Glutamatergic neuron (in vitro differentiated cells): ENCODE results near the gene PTPRC. TPM values are rescaled to one million over a fixed set of nuclear protein-coding genes. Genes with fewer than 3 reads are reported as not detected.

ENCODE experiments used
- DNase-seq: peaks from one replicate; pipeline ENCODE4 v3.0.0; 2022
- H3K27ac Mint-ChIP-seq: one replicate; pipeline ENCODE4 v1.8.0; 2020; ENCODE audit warnings: mild to moderate bottlenecking, mixed read lengths, inconsistent platforms; ENCODE audit not compliant: unreplicated experiment
- H3K27me3 Mint-ChIP-seq: one replicate; pipeline ENCODE4 v1.8.0; 2020; ENCODE audit warnings: mild to moderate bottlenecking, moderate library complexity, mixed read lengths, inconsistent platforms; ENCODE audit not compliant: unreplicated experiment
- H3K36me3 Mint-ChIP-seq: one replicate; pipeline ENCODE4 v1.8.0; 2020; ENCODE audit warnings: mild to moderate bottlenecking, mixed read lengths, inconsistent platforms; ENCODE audit not compliant: unreplicated experiment
- H3K4me1 Mint-ChIP-seq: one replicate; pipeline ENCODE4 v1.8.0; 2020; ENCODE audit warnings: mild to moderate bottlenecking, low read depth, mixed read lengths, inconsistent platforms; ENCODE audit not compliant: unreplicated experiment
- H3K4me3 Mint-ChIP-seq: one replicate; pipeline ENCODE4 v1.8.0; 2020; ENCODE audit warnings: mild to moderate bottlenecking, mixed read lengths, inconsistent platforms; ENCODE audit not compliant: unreplicated experiment
- H3K9me3 Mint-ChIP-seq: one replicate; pipeline ENCODE4 v1.8.0; 2020; ENCODE audit warnings: mild to moderate bottlenecking, moderate library complexity, mixed read lengths, inconsistent platforms; ENCODE audit not compliant: unreplicated experiment
- CTCF ChIP-seq: fragments of 200-600 bp; sonication (generic); IDR thresholded peaks from one replicate; pipeline ENCODE4 v1.5.0; 2021; ENCODE audit not compliant: partially characterized antibody, unreplicated experiment
- total RNA-seq: library from RNA; stranded (reverse); fragmentation: NEBNext Ultra II Directional; extraction: Animal tissue kit (Norgen Biotek cat#: 25700); gene quantifications from one replicate; pipeline ENCODE4 v1.2.1, GENCODE V29; 2021; ENCODE audit not compliant: unreplicated experiment

Gene PTPRC
- total RNA-seq, 1 donor from 2014 or later, result not detected

DNA sequence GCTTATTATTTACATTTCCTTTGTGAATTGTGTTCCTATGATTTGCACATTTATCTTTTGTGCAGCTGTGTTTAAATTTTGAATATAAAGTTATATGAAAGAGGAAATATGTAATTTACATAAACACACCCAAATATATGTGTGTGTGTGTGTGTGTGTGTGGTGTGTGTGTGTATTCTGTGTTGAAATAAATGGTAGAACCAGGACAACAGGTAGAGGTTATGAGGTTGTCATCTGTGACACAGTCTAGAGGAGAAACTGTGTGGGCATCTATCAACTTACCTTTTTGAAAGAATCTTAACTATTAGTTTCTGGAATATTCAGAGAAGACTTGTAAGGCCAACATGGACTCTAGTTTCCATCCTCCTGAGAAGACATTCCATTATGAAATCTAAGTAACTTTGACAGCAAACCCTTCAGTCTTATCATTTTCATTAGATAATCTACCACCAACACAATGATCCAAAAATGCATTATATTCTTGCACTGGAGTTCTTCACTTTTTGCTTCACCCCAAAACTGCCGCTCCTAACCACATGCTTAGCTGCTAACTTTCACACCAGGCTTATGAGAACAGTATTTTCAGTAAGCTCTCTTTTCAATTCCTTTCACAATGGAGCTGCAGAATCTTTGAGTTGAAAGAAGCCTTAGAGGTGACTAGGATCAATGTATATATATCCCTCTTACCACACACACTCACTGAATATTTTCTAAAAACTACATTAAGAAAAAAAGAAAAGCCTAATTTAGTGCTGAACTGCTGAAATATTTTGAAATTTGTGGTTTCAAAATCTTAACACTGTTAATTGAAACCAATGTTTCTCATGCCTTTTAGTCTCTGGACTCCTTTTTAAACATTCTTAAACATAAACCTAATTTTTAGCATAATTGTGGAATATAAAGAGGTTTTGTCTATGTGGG lies 21.8 kb downstream of the PTPRC start:
- Mint-ChIP-seq H3K4me1 (no peaks in the 10 kb centered on the region), H3K9me3 (no peaks in the 10 kb centered on the region), H3K27me3 (no peaks in the 10 kb centered on the region), H3K27ac (no peak overlapping the region), H3K36me3 (no peaks in the 10 kb centered on the region), H3K4me3 (no peak overlapping the region)
- no peak for TF ChIP-seq CTCF
- DNase-seq, result no peak

- H3K4me3 Mint-ChIP-seq, result no peak overlapping the region
- no peak overlapping the region for H3K27ac Mint-ChIP-seq
- H3K27me3 Mint-ChIP-seq, result no peaks in the 10 kb centered on the region
- no peak for DNase-seq
- no peaks in the 10 kb centered on the region for H3K9me3 Mint-ChIP-seq
- H3K36me3 Mint-ChIP-seq, result no peaks in the 10 kb centered on the region
- H3K4me1 Mint-ChIP-seq, result no peaks in the 10 kb centered on the region
- TF ChIP-seq CTCF, result no peak
Observed at GRCh38 chr1:198662821-198663220, 24.0 kb downstream of the PTPRC start.

DNA sequence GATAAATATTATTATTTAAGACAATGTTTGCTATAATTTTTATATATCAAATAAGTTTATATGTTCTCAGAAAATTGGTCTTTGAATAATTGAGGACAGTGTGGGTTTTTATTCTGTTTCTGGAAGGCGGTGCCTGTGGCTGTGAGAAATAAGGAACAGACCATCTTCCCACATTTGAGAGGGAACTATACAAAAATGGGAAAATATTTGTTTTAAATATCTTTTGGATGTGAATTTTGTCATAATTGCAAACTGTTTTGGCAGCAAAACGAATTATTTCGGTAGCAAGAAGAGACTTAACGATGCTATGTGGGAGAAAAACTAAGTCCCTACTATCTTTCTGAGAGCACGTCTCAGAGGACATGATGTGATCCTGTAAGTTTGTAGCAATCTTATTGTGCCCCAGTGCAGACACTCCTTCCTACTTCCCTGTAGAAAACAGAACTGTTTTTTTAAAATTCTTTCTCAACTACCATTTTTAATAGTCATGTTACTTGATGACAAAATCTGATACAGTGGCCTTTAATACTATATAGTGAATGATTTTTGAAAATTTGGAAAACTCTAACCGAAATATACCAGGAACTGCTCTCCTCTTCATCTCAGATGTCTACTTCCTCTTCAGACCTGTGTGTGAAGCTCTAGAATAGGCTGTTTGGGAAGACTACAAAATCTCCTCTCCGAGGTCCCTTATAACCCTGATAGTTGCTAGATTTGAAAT lies 25.4 kb downstream of the PTPRC start:
- no peaks in the 10 kb centered on the region for H3K4me1 Mint-ChIP-seq
- H3K36me3 Mint-ChIP-seq, result no peaks in the 10 kb centered on the region
- TF ChIP-seq CTCF, result no peak

GRCh38 chr1:198667186-198667585 lies 28.3 kb downstream of the PTPRC start:
- H3K4me3 Mint-ChIP-seq, result no peak overlapping the region
- DNase-seq, result no peak
- no peak overlapping the region for H3K27ac Mint-ChIP-seq
- H3K36me3 Mint-ChIP-seq, result no peaks in the 10 kb centered on the region
- peaks cover 6% of the 10 kb centered on the region for H3K4me1 Mint-ChIP-seq
- H3K9me3 Mint-ChIP-seq, result no peaks in the 10 kb centered on the region
- no peaks in the 10 kb centered on the region for H3K27me3 Mint-ChIP-seq
- no peak for TF ChIP-seq CTCF

More for the DNA sequence above, 25.4 kb downstream of the PTPRC start:
- H3K9me3 Mint-ChIP-seq, result no peaks in the 10 kb centered on the region
- H3K27me3 Mint-ChIP-seq, result no peaks in the 10 kb centered on the region
- no peak for DNase-seq
- no peak overlapping the region for H3K4me3 Mint-ChIP-seq
- H3K27ac Mint-ChIP-seq, result no peak overlapping the region

- H3K27ac Mint-ChIP-seq, result no peak overlapping the region
- no peaks in the 10 kb centered on the region for H3K9me3 Mint-ChIP-seq
- peaks cover 6% of the 10 kb centered on the region for H3K4me1 Mint-ChIP-seq
- H3K36me3 Mint-ChIP-seq, result no peaks in the 10 kb centered on the region
- DNase-seq, result no peak
- TF ChIP-seq CTCF, result no peak
- H3K27me3 Mint-ChIP-seq, result no peaks in the 10 kb centered on the region
- H3K4me3 Mint-ChIP-seq, result no peak overlapping the region
Observed at GRCh38 chr1:198667807-198668206, 29.0 kb downstream of the PTPRC start.
